HEK293T (cell line): ENCODE data around the gene GBP4.

Source experiments
- CTCF ChIA-PET: fragments of 350-600 bp; formaldehyde crosslinking; extraction: SDS; loops from one replicate; lab custom pipeline; 2021; ENCODE audit warnings: antibody characterized with exemption, inconsistent platforms; lab: Yijun Ruan, JAX
- POLR2A ChIA-PET: fragments of 350-600 bp; formaldehyde crosslinking; extraction: SDS; loops from one replicate; lab custom pipeline; 2020; ENCODE audit warnings: antibody characterized with exemption, inconsistent platforms; lab: Yijun Ruan, JAX
- DNase-seq: peaks from one replicate; pipeline ENCODE4 v3.0.0; 2012; ENCODE audit warnings: mixed read lengths; ENCODE audit errors: extremely low spot score
- ARNT ChIP-seq: fragments of 450-650 bp; IDR thresholded peaks from 2 replicates; pipeline ENCODE4 v1.6.1; 2017; ENCODE audit warnings: mild to moderate bottlenecking
- BHLHE40 ChIP-seq: fragments of 450-650 bp; IDR thresholded peaks from 2 replicates; pipeline ENCODE4 v1.6.1; 2016; ENCODE audit warnings: mild to moderate bottlenecking, moderate library complexity, borderline replicate concordance
- CTBP1 ChIP-seq: fragments of 450-650 bp; IDR thresholded peaks from 2 replicates; pipeline ENCODE4 v1.6.1; 2016; ENCODE audit warnings: borderline replicate concordance
- ELF4 ChIP-seq: fragments of 450-650 bp; IDR thresholded peaks from 2 replicates; pipeline ENCODE4 v1.6.1; 2017; ENCODE audit warnings: antibody characterized with exemption
- FOXA1 ChIP-seq: fragments of 450-650 bp; IDR thresholded peaks from 2 replicates; pipeline ENCODE4 v1.6.1; 2016; ENCODE audit warnings: mild to moderate bottlenecking
- FOXK2 ChIP-seq: fragments of 450-650 bp; IDR thresholded peaks from 2 replicates; pipeline ENCODE4 v1.6.1; 2016; ENCODE audit warnings: mild to moderate bottlenecking
- FOXM1 ChIP-seq: fragments of 450-650 bp; IDR thresholded peaks from 2 replicates; pipeline ENCODE4 v1.6.1; 2017; ENCODE audit warnings: mild to moderate bottlenecking, borderline replicate concordance
- HDGF ChIP-seq: fragments of 450-650 bp; IDR thresholded peaks from 2 replicates; pipeline ENCODE4 v1.6.1; 2017; ENCODE audit warnings: antibody characterized with exemption, borderline replicate concordance
- L3MBTL2 ChIP-seq: fragments of 450-650 bp; conservative IDR thresholded peaks from 2 replicates; pipeline ENCODE4 v1.6.1; 2016; ENCODE audit warnings: mild to moderate bottlenecking
- LEF1 ChIP-seq: fragments of 450-650 bp; IDR thresholded peaks from 2 replicates; pipeline ENCODE4 v1.6.1; 2017; ENCODE audit warnings: mild to moderate bottlenecking, borderline replicate concordance
- NFRKB ChIP-seq: fragments of 450-650 bp; IDR thresholded peaks from 2 replicates; pipeline ENCODE4 v1.6.1; 2016; ENCODE audit warnings: mild to moderate bottlenecking, moderate library complexity
- PKNOX1 ChIP-seq: fragments of 450-650 bp; IDR thresholded peaks from 2 replicates; pipeline ENCODE4 v1.6.1; 2016
- SP1 ChIP-seq: fragments of 450-650 bp; IDR thresholded peaks from 2 replicates; pipeline ENCODE4 v1.6.1; 2017
- SUZ12 ChIP-seq: fragments of 450-650 bp; IDR thresholded peaks from 2 replicates; pipeline ENCODE4 v1.6.1; 2016; ENCODE audit warnings: mild to moderate bottlenecking
- TARDBP ChIP-seq: fragments of 450-650 bp; IDR thresholded peaks from 2 replicates; pipeline ENCODE4 v1.6.1; 2016
- ZNF384 ChIP-seq: fragments of 450-650 bp; IDR thresholded peaks from 2 replicates; pipeline ENCODE4 v1.6.1; 2016

GBP4 gene

DNA sequence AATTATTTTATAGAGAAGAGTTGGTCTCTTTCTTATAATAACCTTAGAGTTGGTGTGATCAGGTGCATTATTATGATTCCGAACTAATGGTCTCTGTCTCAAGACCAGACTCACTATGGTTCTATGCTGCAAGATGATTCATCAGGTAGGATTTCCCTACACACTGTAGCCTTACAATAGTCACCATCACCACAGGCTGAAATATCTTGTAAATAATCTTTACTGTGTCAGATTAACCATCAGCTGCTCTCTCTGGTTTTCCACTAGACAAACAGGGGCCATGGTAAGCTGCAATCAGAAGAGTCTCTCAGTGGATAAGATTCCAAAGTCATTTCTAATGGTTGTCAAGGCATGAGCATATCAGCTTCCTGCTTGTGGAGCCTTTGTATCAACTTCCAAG lies 4.4 kb upstream of the GBP4 start:
- ChIA-PET POLR2A (no interaction called here), CTCF (no interaction called here)
- no peak for DNase-seq
- TF ChIP-seq FOXK2 (no peak), L3MBTL2 (no peak), HDGF (no peak), FOXM1 (no peak), BHLHE40 (no peak), ARNT (no peak), CTBP1 (no peak), FOXA1 (no peak), ZNF384 (no peak), SP1 (no peak), PKNOX1 (no peak), NFRKB (no peak), TARDBP (no peak), SUZ12 (no peak), ELF4 (no peak), LEF1 (no peak)

DNA sequence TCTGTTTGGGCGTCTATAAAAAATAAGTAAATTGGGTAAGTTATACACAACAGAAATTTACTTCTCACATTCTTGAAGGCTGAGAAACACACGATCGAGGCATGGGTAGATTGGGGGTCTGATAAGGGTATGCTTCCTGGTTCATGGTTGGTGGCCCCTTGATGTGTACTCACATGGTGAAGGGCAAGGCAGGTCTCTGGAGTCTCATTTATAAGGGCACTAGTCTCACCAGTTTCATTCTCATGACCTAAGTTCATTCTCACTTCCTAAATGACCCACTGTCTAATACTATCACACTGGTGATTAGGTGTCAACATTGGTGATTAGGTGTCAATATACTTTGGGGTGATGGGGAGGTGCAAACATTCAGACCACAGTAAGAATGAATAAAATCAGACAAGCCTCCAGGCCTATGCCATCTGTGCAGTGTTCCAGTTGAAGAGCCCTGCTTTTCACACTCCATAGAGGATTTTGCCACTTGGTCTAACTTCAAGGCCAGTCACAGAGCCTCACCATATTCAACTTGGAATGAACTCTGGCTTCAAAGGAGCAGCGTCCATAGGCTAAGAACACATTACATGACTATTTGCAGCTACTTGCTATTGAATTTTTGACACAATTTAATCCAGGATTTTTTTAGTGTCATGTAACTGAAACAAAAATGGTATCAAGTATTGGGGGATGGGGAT lies 2.5 kb upstream of the GBP4 start:
- TF ChIP-seq HDGF (no peak), ELF4 (no peak), TARDBP (no peak), LEF1 (no peak), FOXK2 (no peak), CTBP1 (no peak), PKNOX1 (no peak), FOXM1 (no peak), SUZ12 (no peak), L3MBTL2 (no peak), NFRKB (no peak), ZNF384 (no peak)
- DNase-seq, result no peak
- POLR2A ChIA-PET, result no interaction called here
- CTCF ChIA-PET, result no interaction called here

GRCh38 chr1:89200663-89201062 lies 1.9 kb upstream of the GBP4 start:
- ChIA-PET CTCF (no interaction called here), POLR2A (no interaction called here)
- DNase-seq, result no peak
- TF ChIP-seq L3MBTL2 (no peak), SUZ12 (no peak), BHLHE40 (no peak), NFRKB (no peak), ARNT (no peak)

GRCh38 chr1:89199525-89200031 lies 836 bp upstream of the GBP4 start:
- no peak for DNase-seq
- TF ChIP-seq ARNT, result no peak
- no peak for TF ChIP-seq LEF1
- no peak for TF ChIP-seq FOXM1
- no peak for TF ChIP-seq HDGF
- TF ChIP-seq ELF4, result no peak
- no peak for TF ChIP-seq SP1
- TF ChIP-seq TARDBP, result no peak
- no peak for TF ChIP-seq PKNOX1
- TF ChIP-seq CTBP1, result no peak
- no peak for TF ChIP-seq FOXA1
- TF ChIP-seq L3MBTL2, result no peak
- ChIA-PET CTCF (no interaction called here), POLR2A (no interaction called here)

GRCh38 chr1:89198081-89198480 lies 661 bp downstream of the GBP4 start:
- TF ChIP-seq HDGF (no peak), L3MBTL2 (no peak), CTBP1 (no peak), LEF1 (no peak), ZNF384 (no peak), PKNOX1 (no peak), FOXM1 (no peak), SUZ12 (no peak), NFRKB (no peak), FOXA1 (no peak), ELF4 (no peak), SP1 (no peak), TARDBP (no peak), ARNT (no peak), BHLHE40 (no peak), FOXK2 (no peak)
- CTCF ChIA-PET, result no interaction called here
- no peak for DNase-seq
- POLR2A ChIA-PET, result no interaction called here

DNA sequence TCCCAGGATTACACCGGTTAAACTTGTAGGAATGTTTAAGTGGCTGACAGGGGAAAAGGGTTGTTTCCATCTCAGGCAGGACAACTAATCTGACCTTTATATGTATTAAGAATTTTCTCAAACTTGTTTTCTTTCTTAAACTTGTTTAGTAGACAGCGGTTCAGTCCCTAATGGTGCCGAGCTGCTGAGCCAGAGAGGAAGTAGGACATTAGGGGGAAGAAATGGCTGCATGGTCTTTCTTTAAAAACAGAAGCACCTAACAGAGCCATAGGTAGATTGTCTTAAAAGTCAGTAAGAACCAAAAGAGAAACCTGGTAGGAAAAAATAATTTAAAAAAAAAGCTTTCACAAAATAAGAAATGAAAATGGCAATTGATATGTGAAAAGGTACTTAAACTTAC lies 3.3 kb downstream of the GBP4 start:
- ChIA-PET POLR2A (no interaction called here), CTCF (no interaction called here)
- TF ChIP-seq ZNF384 (no peak), SP1 (no peak), TARDBP (no peak), FOXK2 (no peak), NFRKB (no peak), CTBP1 (no peak), ELF4 (no peak), L3MBTL2 (no peak), FOXM1 (no peak), FOXA1 (no peak), HDGF (no peak), LEF1 (no peak), ARNT (no peak), BHLHE40 (no peak)
- no peak for DNase-seq
